Right renal pelvis (tissue), 4 donors: ENCODE data around the gene LRRTM3. TPM values are rescaled to one million over a fixed set of nuclear protein-coding genes. Genes with fewer than 3 reads are reported as not detected.

Experiments used
- DNase-seq, 4 donors: peaks; one replicate each; pipeline ENCODE4 v3.0.0-alpha.2; 2013; ENCODE audit warnings: low read depth in 4 of 4, low spot score in 3 of 4, missing footprints in 1 of 4
- polyA plus RNA-seq, 4 donors: library from polyadenylated mRNA; unstranded; fragments of 120-200 nt; gene quantifications; one replicate each; pipeline ENCODE4 v1.2.1, GENCODE V29; 2013; ENCODE audit not compliant: insufficient read length in 4 of 4

Gene LRRTM3
- polyA plus RNA-seq, 4 donors, result 4.2 to 6.6 (median 5.3) TPM

- DNase-seq, result no peak
Observed at GRCh38 chr10:67011981-67012380, 86.1 kb downstream of the LRRTM3 start.

- DNase-seq, result no peak
Observed at GRCh38 chr10:67015225-67015624, 89.4 kb downstream of the LRRTM3 start.

GRCh38 chr10:67017218-67017617 is 91.4 kb downstream of the LRRTM3 start:
- DNase-seq, result no peak

- DNase-seq, result no peak
Observed at GRCh38 chr10:67022099-67022498, 96.3 kb downstream of the LRRTM3 start.

GRCh38 chr10:67033878-67034277 is 108.0 kb downstream of the LRRTM3 start:
- no peak for DNase-seq

- DNase-seq, result no peak
Observed at GRCh38 chr10:67036808-67037207, 111.0 kb downstream of the LRRTM3 start.

- DNase-seq, result no peak
Observed at GRCh38 chr10:67043041-67043440, 117.2 kb downstream of the LRRTM3 start.

- DNase-seq, result no peak
Observed at GRCh38 chr10:67045404-67045803, 119.6 kb downstream of the LRRTM3 start.

- DNase-seq, result no peak
Observed at GRCh38 chr10:67046507-67046906, 120.7 kb downstream of the LRRTM3 start.

GRCh38 chr10:67049988-67050387 is 124.2 kb downstream of the LRRTM3 start:
- no peak for DNase-seq

GRCh38 chr10:67050415-67050814 is 124.6 kb downstream of the LRRTM3 start:
- no peak for DNase-seq

- DNase-seq, result no peak
Observed at GRCh38 chr10:67072654-67073053, 146.8 kb downstream of the LRRTM3 start.

GRCh38 chr10:67075491-67075971 is 149.7 kb downstream of the LRRTM3 start:
- no peak for DNase-seq

GRCh38 chr10:67076144-67076543 is 150.3 kb downstream of the LRRTM3 start:
- DNase-seq, result no peak

GRCh38 chr10:67077376-67077775 is 151.5 kb downstream of the LRRTM3 start:
- DNase-seq, result no peak

GRCh38 chr10:67079126-67079525 is 153.3 kb downstream of the LRRTM3 start:
- DNase-seq, result no peak

- DNase-seq, result no peak
Observed at GRCh38 chr10:67086327-67087134, 160.7 kb downstream of the LRRTM3 start.

- DNase-seq, result no peak
Observed at GRCh38 chr10:67087135-67087425, 161.2 kb downstream of the LRRTM3 start.

- DNase-seq, result no peak
Observed at GRCh38 chr10:67088036-67088435, 162.2 kb downstream of the LRRTM3 start.

GRCh38 chr10:67095531-67095930 is 169.7 kb downstream of the LRRTM3 start:
- DNase-seq, result no peak

GRCh38 chr10:67098461-67098860 is 172.6 kb downstream of the LRRTM3 start:
- DNase-seq, result no peak

GRCh38 chr10:67100951-67101350 is 175.1 kb downstream of the LRRTM3 start:
- DNase-seq, result no peak

GRCh38 chr10:67107670-67108069 is 181.8 kb downstream of the LRRTM3 start:
- DNase-seq, result no peak
